Astrocyte (in vitro differentiated cells and primary cell): ENCODE results near the gene PRCD. TPM values are rescaled to one million over a fixed set of nuclear protein-coding genes. Genes with fewer than 3 reads are reported as not detected.

Experiments
- DNase-seq: peaks from one replicate; pipeline ENCODE4 v3.0.0-alpha.2; 2010; ENCODE audit warnings: low read depth
- FAIRE-seq: peaks from 2 replicates; lab custom pipeline; 2011; peaks lifted over from hg19 to GRCh38; lab: Jason Lieb, UNC
- H2AFZ ChIP-seq: 2 replicates; pipeline ENCODE4 v1.6.0; 2012; ENCODE audit warnings: low read depth, low read length, inconsistent platforms
- H3K27ac ChIP-seq: 2 replicates; pipeline ENCODE4 v1.5.1; 2011; ENCODE audit warnings: low read depth, low read length, inconsistent platforms
- H3K27me3 ChIP-seq: 2 replicates; pipeline ENCODE4 v1.6.0; 2011; ENCODE audit warnings: low read length, inconsistent platforms; ENCODE audit not compliant: insufficient read depth
- H3K36me3 ChIP-seq: 2 replicates; pipeline ENCODE4 v1.5.1; 2011; ENCODE audit warnings: low read length, inconsistent platforms; ENCODE audit not compliant: insufficient read depth
- H3K4me1 ChIP-seq: 2 replicates; pipeline ENCODE4 v1.5.1; 2011; ENCODE audit warnings: low read length, inconsistent platforms; ENCODE audit not compliant: insufficient read depth
- H3K4me2 ChIP-seq: 2 replicates; pipeline ENCODE4 v1.6.0; 2012; ENCODE audit warnings: low read length, inconsistent platforms
- H3K4me3 ChIP-seq: 2 replicates; pipeline ENCODE4 v1.5.1; 2011; ENCODE audit warnings: low read depth, mild to moderate bottlenecking, low read length, inconsistent platforms; ENCODE audit not compliant: insufficient read depth
- H3K79me2 ChIP-seq: 2 replicates; pipeline ENCODE4 v1.6.0; 2012; ENCODE audit warnings: mild to moderate bottlenecking, low read length, inconsistent platforms; ENCODE audit not compliant: insufficient read depth
- H3K9ac ChIP-seq: 2 replicates; pipeline ENCODE4 v1.6.0; 2012; ENCODE audit warnings: mild to moderate bottlenecking, low read length, inconsistent platforms
- H3K9me3 ChIP-seq: 2 replicates; pipeline ENCODE4 v1.5.1; 2012; ENCODE audit warnings: low read depth, mild to moderate bottlenecking, low read length, inconsistent platforms; ENCODE audit not compliant: insufficient read depth
- H4K20me1 ChIP-seq: 2 replicates; pipeline ENCODE4 v1.6.0; 2012; ENCODE audit warnings: low read length, inconsistent platforms; ENCODE audit not compliant: insufficient read depth
- H3K27ac Mint-ChIP-seq: one replicate; pipeline ENCODE4 v1.8.0; 2021; ENCODE audit warnings: mild to moderate bottlenecking, mixed read lengths; ENCODE audit not compliant: unreplicated experiment
- H3K27me3 Mint-ChIP-seq: one replicate; pipeline ENCODE4 v1.8.0; 2021; ENCODE audit warnings: low read depth, mixed read lengths; ENCODE audit not compliant: unreplicated experiment
- H3K36me3 Mint-ChIP-seq: one replicate; pipeline ENCODE4 v1.8.0; 2021; ENCODE audit warnings: low read depth, mixed read lengths; ENCODE audit not compliant: unreplicated experiment
- H3K4me1 Mint-ChIP-seq: one replicate; pipeline ENCODE4 v1.8.0; 2021; ENCODE audit warnings: low read depth, mixed read lengths; ENCODE audit not compliant: unreplicated experiment
- H3K4me3 Mint-ChIP-seq: one replicate; pipeline ENCODE4 v1.8.0; 2021; ENCODE audit warnings: mild to moderate bottlenecking, moderate library complexity, mixed read lengths; ENCODE audit not compliant: unreplicated experiment
- H3K9me3 Mint-ChIP-seq: one replicate; pipeline ENCODE4 v1.8.0; 2021; ENCODE audit warnings: mild to moderate bottlenecking, mixed read lengths; ENCODE audit not compliant: unreplicated experiment
- CTCF ChIP-seq: IDR thresholded peaks from 2 replicates; pipeline ENCODE4 v1.5.1; 2011; ENCODE audit warnings: low read depth, mild to moderate bottlenecking, inconsistent platforms, low read length, moderate library complexity; ENCODE audit not compliant: insufficient read depth
- EZH2 ChIP-seq: IDR thresholded peaks from 2 replicates; pipeline ENCODE4 v1.6.1; 2012; ENCODE audit warnings: mild to moderate bottlenecking, low read length, inconsistent platforms; ENCODE audit not compliant: insufficient read depth
- total RNA-seq: library from RNA; stranded (reverse); gene quantifications from 2 replicates; pipeline ENCODE4 v1.2.1, GENCODE V29; 2021

Gene PRCD
- total RNA-seq, 1 donor from 2014 or later, result 2.2 TPM

GRCh38 chr17:76537288-76537577 lies 2.6 kb upstream of the PRCD start:
- peaks cover 13% of the 10 kb centered on the region for H3K27me3 ChIP-seq
- H3K9ac ChIP-seq, result no peak overlapping the region
- H3K79me2 ChIP-seq, result no peaks in the 10 kb centered on the region
- DNase-seq, result no peak
- peaks cover 6% of the 10 kb centered on the region for H4K20me1 ChIP-seq
- no peaks in the 10 kb centered on the region for H3K36me3 Mint-ChIP-seq
- H3K4me3 ChIP-seq, result no peak overlapping the region
- H3K27ac ChIP-seq, result no peak overlapping the region
- peaks cover 18% of the 10 kb centered on the region for H3K4me1 Mint-ChIP-seq
- peak overlapping the region; percentile 80 for H3K4me2 ChIP-seq
- H3K4me1 ChIP-seq, result peaks cover 14% of the 10 kb centered on the region
- TF ChIP-seq CTCF, result no peak
- TF ChIP-seq EZH2, result no peak
- no peaks in the 10 kb centered on the region for H3K36me3 ChIP-seq
- H3K27me3 Mint-ChIP-seq, result peaks cover 8% of the 10 kb centered on the region
- no peak for FAIRE-seq
- H3K9me3 Mint-ChIP-seq, result no peaks in the 10 kb centered on the region
- peak overlapping the region; percentile 41 for H2AFZ ChIP-seq
- H3K9me3 ChIP-seq, result no peaks in the 10 kb centered on the region
- H3K4me3 Mint-ChIP-seq, result peak overlapping the region; percentile 77
- H3K27ac Mint-ChIP-seq, result no peak overlapping the region

- Histone ChIP-seq H3K79me2 (no peaks in the 10 kb centered on the region), H3K27ac (no peak within 1 kb of the TSS), H3K9me3 (no peaks in the 10 kb centered on the region), H2AFZ (peak within 1 kb of the TSS; percentile 41), H3K4me3 (peak within 1 kb of the TSS; percentile 23), H3K9ac (no peak within 1 kb of the TSS), H3K4me2 (peak within 1 kb of the TSS; percentile 80), H4K20me1 (peaks cover 6% of the 10 kb centered on the region), H3K36me3 (no peaks in the 10 kb centered on the region), H3K4me1 (peaks cover 14% of the 10 kb centered on the region), H3K27me3 (peaks cover 13% of the 10 kb centered on the region)
- DNase-seq (no peak), FAIRE-seq (no peak)
- peaks cover 12% of the 10 kb centered on the region for H3K27me3 Mint-ChIP-seq
- H3K4me3 Mint-ChIP-seq, result peak within 1 kb of the TSS; percentile 77
- no peaks in the 10 kb centered on the region for H3K36me3 Mint-ChIP-seq
- H3K27ac Mint-ChIP-seq, result no peak within 1 kb of the TSS
- H3K4me1 Mint-ChIP-seq, result peaks cover 17% of the 10 kb centered on the region
- peak; percentile 72 for TF ChIP-seq EZH2
- no peak for TF ChIP-seq CTCF
- H3K9me3 Mint-ChIP-seq, result no peaks in the 10 kb centered on the region
Observed at GRCh38 chr17:76537578-76538280, 2.1 kb upstream of the PRCD start, which contains the start of gene CYGB. TSS of gene CYGB (minus strand) at chr17:76537709. CDS start at chr17:76537542, 167 bp downstream.

GRCh38 chr17:76538281-76538931 lies 1.4 kb upstream of the PRCD start:
- no peak overlapping the region for H3K9ac ChIP-seq
- Mint-ChIP-seq H3K9me3 (no peaks in the 10 kb centered on the region), H3K4me1 (peaks cover 17% of the 10 kb centered on the region), H3K4me3 (peak overlapping the region; percentile 77), H3K27me3 (peaks cover 12% of the 10 kb centered on the region), H3K36me3 (no peaks in the 10 kb centered on the region), H3K27ac (no peak overlapping the region)
- H3K4me3 ChIP-seq, result peak overlapping the region; percentile 23
- no peaks in the 10 kb centered on the region for H3K79me2 ChIP-seq
- H4K20me1 ChIP-seq, result peaks cover 6% of the 10 kb centered on the region
- DNase-seq (no peak), FAIRE-seq (no peak)
- TF ChIP-seq EZH2, result peak; percentile 57
- no peak for TF ChIP-seq CTCF
- no peaks in the 10 kb centered on the region for H3K36me3 ChIP-seq
- peaks cover 15% of the 10 kb centered on the region for H3K27me3 ChIP-seq
- H3K4me2 ChIP-seq, result peak overlapping the region; percentile 80
- peaks cover 14% of the 10 kb centered on the region for H3K4me1 ChIP-seq
- no peaks in the 10 kb centered on the region for H3K9me3 ChIP-seq
- H3K27ac ChIP-seq, result no peak overlapping the region
- H2AFZ ChIP-seq, result no peak overlapping the region
